BLaER1 (cell line): Measurements from ENCODE around the gene ZNF160.
"Not testable (repeated sequence)": the region's sequence is repeated elsewhere in the genome, so short reads cannot be mapped to it uniquely, and the experiment has no call there.

Experiments
- H3K27ac ChIP-seq: shearing (Covaris generic); formaldehyde crosslinking; 2 replicates; pipeline ENCODE4 v1.8.1; 2022
- H3K27me3 ChIP-seq: shearing (Covaris generic); formaldehyde crosslinking; 2 replicates; pipeline ENCODE4 v1.8.1; 2022
- H3K36me3 ChIP-seq: shearing (Covaris generic); formaldehyde crosslinking; 2 replicates; pipeline ENCODE4 v1.8.1; 2022
- H3K4me1 ChIP-seq: shearing (Covaris generic); formaldehyde crosslinking; 2 replicates; pipeline ENCODE4 v1.8.1; 2022
- H3K4me2 ChIP-seq: shearing (Covaris generic); formaldehyde crosslinking; 2 replicates; pipeline ENCODE4 v1.8.1; 2022
- H3K4me3 ChIP-seq: shearing (Covaris generic); formaldehyde crosslinking; 2 replicates; pipeline ENCODE4 v1.8.1; 2022
- H3K9ac ChIP-seq: shearing (Covaris generic); formaldehyde crosslinking; 2 replicates; pipeline ENCODE4 v1.8.1; 2022
- H3K9me3 ChIP-seq: shearing (Covaris generic); formaldehyde crosslinking; 2 replicates; pipeline ENCODE4 v1.8.1; 2022
- H4K20me1 ChIP-seq: shearing (Covaris generic); formaldehyde crosslinking; 2 replicates; pipeline ENCODE4 v1.8.1; 2022
- Cebpa-rat ChIP-seq: shearing (Covaris generic); IDR thresholded peaks from 2 replicates; pipeline ENCODE4 v1.8.1; 2022

ZNF160 gene

DNA sequence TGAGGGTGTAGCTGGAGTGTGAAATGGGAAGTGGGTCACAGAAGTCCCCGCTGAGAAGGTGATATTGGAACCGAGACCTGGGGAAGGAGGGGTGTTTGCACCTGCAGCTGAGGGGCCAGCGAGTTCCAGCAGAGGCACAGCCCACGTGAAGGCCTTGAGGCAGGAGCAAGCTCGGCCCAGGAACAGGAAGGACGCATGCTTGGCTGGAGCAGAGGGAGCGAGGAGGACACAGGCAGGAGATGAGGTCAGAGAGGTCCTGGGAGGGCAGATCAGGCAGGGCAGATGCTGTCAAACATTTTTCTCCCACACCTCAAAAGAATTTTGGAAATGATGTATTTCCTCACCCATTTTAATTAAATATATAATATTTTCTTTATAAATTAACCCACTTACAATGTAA, 20.2 kb upstream of the ZNF160 start:
- peaks cover 18% of the 10 kb centered on the region for H3K4me1 ChIP-seq
- H3K4me3 ChIP-seq = no peak overlapping the region
- H3K27me3 ChIP-seq = no peaks in the 10 kb centered on the region
- H3K9me3 ChIP-seq = 0 out of 2 replicates have a peak, but pooled peaks cover 8% of the 10 kb centered on the region
- H3K36me3 ChIP-seq = peaks cover 28% of the 10 kb centered on the region; the same call in 1 of the 2 replicates
- no peak overlapping the region; the same call in 1 of the 2 replicates for H3K4me2 ChIP-seq
- no peak overlapping the region for H3K27ac ChIP-seq
- no peak for TF ChIP-seq Cebpa-rat
- no peaks in the 10 kb centered on the region for H4K20me1 ChIP-seq
- H3K9ac ChIP-seq = no peak overlapping the region

DNA sequence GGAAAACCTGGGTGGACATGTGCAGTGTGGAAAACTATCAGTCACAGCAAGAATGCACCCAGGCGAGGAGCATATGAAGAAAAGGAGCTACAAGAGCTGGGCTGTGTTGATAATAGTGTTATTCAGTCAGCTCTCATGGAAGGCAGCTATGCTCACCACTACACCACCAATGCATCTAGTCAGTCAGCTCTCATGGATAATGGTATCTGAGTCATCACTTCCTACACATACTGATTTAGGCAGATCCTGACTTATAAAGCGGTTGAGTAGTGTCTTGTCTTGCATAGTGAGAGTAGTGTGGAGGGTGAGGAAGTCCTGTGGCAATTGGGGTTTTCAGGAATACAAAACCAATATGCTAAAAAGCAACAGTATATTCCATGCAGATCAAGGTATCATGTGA, 9.1 kb upstream of the ZNF160 start:
- Histone ChIP-seq H3K9me3 (peaks cover 34% of the 10 kb centered on the region), H3K9ac (no peak overlapping the region), H3K27ac (no peak overlapping the region), H3K4me2 (no peak overlapping the region), H3K36me3 (peaks cover 78% of the 10 kb centered on the region), H3K27me3 (no peaks in the 10 kb centered on the region), H3K4me1 (no peaks in the 10 kb centered on the region), H3K4me3 (no peak overlapping the region), H4K20me1 (no peaks in the 10 kb centered on the region)
- no peak for TF ChIP-seq Cebpa-rat

DNA sequence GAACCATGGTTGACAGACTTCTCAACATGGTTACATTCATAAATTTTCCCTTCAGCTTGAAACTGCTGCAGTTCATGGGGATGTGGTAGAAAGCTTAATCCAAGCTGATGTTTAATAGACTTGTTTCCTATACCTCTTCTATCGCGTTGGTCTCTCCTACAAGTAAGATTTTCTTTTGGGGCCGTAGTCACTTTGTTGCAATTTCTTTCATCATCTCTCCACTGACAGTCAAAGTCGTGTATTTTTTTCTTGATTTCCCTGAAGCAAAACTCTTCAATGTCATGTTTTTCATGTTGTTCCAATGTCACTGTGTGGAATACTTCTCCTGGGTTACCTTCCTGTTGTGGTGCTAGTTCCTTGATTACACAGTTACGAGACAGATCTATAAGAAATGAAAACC, 6.3 kb upstream of the ZNF160 start:
- Histone ChIP-seq H3K4me3 (no peak overlapping the region), H3K4me1 (peaks cover 2% of the 10 kb centered on the region; the same call in 1 of the 2 replicates), H3K9me3 (peaks cover 19% of the 10 kb centered on the region), H3K4me2 (no peak overlapping the region), H3K27ac (no peak overlapping the region), H3K9ac (no peak overlapping the region), H3K36me3 (peaks cover 50% of the 10 kb centered on the region), H4K20me1 (no peaks in the 10 kb centered on the region), H3K27me3 (no peaks in the 10 kb centered on the region)
- no peak for TF ChIP-seq Cebpa-rat

DNA sequence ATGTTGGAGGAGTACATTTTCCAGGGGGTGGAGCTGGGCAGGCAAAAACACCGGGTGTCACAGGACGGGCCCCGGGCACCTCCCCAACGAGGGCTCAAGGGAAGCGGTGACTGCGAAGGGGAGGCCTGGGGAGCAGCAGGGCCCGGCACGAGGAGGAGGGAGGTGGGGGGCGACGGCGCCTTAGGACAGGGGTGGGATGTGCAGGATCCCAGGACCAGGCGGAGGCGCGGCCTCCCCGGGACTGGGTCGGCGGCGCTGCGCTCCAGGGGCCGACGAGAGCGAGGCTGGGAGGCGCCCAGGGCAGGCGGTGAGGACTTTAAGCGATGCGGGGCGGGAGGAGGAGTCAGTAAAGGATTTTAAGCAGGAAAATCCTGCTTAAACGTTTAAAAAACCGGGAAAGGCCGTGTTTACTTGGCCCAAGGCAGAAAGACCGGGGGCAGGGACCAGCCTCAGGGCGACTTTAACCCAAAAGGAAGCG, 427 bp downstream of the ZNF160 start:
- Histone ChIP-seq H3K27me3 (no peaks in the 10 kb centered on the region), H3K4me3 (peak overlapping the region; percentile 79), H4K20me1 (peaks cover 48% of the 10 kb centered on the region), H3K27ac (peak overlapping the region; percentile 89), H3K9ac (peak overlapping the region; percentile 88), H3K36me3 (peaks cover 30% of the 10 kb centered on the region), H3K9me3 (no peaks in the 10 kb centered on the region), H3K4me1 (peaks cover 32% of the 10 kb centered on the region), H3K4me2 (peak overlapping the region; percentile 98)
- no peak for TF ChIP-seq Cebpa-rat

DNA sequence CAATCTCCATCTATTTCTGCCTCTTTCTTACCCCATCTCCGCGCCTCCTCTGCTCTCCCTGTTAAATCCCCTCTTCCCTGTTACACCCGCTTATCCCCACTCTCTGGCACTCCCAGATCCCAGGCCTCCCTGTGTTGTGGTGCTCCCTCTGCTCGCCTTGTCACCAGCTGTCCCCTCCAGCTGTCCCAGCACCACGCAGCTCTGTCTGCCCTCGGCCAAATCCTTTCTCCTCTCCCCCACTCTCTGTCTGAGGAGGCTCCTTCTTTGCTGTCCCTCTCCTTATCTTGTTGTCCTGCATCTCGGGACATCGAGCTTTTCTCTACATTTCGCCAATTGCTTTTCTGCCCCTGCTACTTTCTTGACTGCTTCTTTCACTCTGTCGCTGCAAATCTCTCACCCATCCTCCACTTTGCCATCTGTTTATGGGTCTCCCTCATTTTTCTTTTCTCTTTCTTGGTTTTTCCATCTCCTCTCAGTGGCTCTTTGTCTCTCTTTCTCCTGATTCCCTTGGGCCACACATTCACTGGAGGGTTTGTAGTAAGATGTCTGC, 941 bp downstream of the ZNF160 start:
- Histone ChIP-seq H3K4me1 (peaks cover 32% of the 10 kb centered on the region), H3K9me3 (no peaks in the 10 kb centered on the region), H4K20me1 (peaks cover 53% of the 10 kb centered on the region), H3K27ac (peak overlapping the region; percentile 89), H3K4me2 (peak overlapping the region; percentile 98), H3K4me3 (peak overlapping the region; percentile 79), H3K36me3 (peaks cover 36% of the 10 kb centered on the region), H3K9ac (peak overlapping the region; percentile 88), H3K27me3 (no peaks in the 10 kb centered on the region)
- no peak for TF ChIP-seq Cebpa-rat

DNA sequence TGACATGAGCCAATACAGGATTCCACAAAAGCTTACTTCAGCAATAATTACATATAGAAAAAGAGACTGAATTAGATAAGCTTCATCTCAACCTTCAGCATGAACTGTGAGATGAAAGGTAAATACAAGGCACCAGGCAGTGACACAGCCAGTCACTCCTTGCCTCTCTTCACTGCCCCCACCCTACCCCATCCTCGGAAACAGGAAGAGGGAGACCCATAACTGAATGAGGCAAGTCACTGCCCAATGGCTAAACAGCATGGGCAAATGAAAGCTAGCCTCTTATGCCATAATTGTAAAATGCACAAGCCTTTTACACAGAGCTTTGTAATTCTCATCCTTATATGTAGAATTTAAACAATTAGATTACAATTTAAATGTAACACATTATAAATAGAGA, 1.7 kb downstream of the ZNF160 start:
- Histone ChIP-seq H4K20me1 (peaks cover 55% of the 10 kb centered on the region), H3K4me2 (peak overlapping the region; percentile 98), H3K4me1 (peaks cover 32% of the 10 kb centered on the region), H3K27ac (no peak overlapping the region), H3K9me3 (no peaks in the 10 kb centered on the region), H3K4me3 (peak overlapping the region; percentile 79), H3K36me3 (peaks cover 36% of the 10 kb centered on the region), H3K27me3 (no peaks in the 10 kb centered on the region), H3K9ac (peak overlapping the region; percentile 88)
- TF ChIP-seq Cebpa-rat = no peak

DNA sequence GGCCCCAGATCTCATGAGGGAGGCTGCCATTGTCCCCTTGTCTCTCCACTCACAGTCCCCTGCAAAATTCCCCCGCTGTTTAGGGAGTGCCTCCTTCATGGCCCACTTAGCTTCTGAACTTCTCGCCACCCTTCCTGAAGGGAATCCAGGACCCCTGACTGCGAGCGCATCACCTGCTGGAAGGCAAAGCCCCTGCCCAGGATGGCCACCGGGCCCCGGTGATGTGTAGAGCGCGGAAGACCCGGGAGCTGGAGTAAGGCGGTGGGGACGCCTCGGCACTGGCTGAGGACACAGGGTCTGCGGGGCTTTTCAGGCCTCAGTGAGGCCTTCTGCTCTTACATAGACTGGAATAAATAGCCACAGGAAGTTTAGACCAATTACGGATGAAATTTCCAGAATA, 4.7 kb downstream of the ZNF160 start:
- not testable (repeated sequence) for H3K4me3 ChIP-seq, H3K9ac ChIP-seq, H3K9me3 ChIP-seq, H3K4me2 ChIP-seq, H3K27me3 ChIP-seq, H3K27ac ChIP-seq
- H4K20me1 ChIP-seq = peaks cover 79% of the 10 kb centered on the region
- peaks cover 22% of the 10 kb centered on the region for H3K4me1 ChIP-seq
- peaks cover 60% of the 10 kb centered on the region for H3K36me3 ChIP-seq

DNA sequence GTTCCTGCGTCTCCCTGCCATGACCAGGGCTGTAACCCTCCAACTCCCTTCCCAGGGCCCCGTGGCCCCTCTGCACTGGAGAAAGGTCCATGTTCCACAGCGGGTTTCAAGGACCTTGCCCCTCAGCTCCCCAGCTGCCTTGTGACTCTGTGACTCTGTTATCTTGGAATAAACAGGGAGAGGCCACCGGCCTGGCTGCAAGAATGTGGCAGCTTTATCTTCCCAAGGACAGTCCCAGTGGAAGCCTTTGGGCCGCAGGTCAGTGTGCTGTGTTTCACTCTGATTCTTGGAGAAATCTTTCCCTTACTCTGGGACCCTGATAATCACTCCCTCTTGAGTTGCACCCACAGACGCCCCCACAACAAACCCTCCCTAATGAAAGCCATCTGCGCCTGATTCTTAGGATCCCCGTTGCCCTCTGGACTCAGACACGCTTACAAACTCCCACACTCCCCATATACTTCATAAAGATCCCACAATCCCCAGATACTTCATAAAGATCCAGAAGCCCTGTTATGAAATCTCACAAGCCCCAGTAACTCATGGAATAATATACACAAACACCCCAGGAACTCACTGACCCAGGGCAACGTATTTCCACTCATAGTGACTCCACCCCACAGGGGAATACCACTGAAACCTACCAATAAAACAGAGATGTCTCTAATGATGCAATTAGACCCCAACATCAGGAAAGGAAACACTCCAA, 6.1 kb downstream of the ZNF160 start:
- H3K9ac ChIP-seq, H3K27ac ChIP-seq, H3K4me2 ChIP-seq, H3K4me3 ChIP-seq, H3K27me3 ChIP-seq, H3K9me3 ChIP-seq: not testable (repeated sequence)
- Histone ChIP-seq H3K36me3 (peaks cover 74% of the 10 kb centered on the region), H4K20me1 (peaks cover 87% of the 10 kb centered on the region), H3K4me1 (peaks cover 18% of the 10 kb centered on the region)

DNA sequence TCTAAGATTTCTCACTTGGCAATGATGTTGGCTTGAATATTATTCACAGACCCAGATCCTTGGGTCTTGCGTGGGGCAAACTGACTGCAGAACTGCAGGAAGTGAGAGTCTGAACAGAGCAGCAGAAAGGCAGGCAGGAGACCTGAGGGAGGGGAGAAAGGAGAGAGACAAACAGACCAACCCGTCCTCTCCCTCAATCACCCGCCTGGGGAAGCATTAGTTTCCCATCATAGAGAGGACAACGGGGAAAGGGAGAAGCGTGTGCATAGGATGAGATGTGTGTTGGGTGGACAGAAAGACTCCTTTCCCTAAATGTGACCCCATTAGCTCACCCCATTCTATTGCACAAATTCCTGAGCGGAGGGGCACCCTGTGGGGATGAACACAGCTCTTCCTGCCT, 6.6 kb downstream of the ZNF160 start:
- not testable (repeated sequence) for H3K9ac ChIP-seq, H3K27ac ChIP-seq, H3K4me2 ChIP-seq, H3K9me3 ChIP-seq, H3K4me3 ChIP-seq, H3K27me3 ChIP-seq
- H3K36me3 ChIP-seq = peaks cover 79% of the 10 kb centered on the region
- peaks cover 12% of the 10 kb centered on the region for H3K4me1 ChIP-seq
- H4K20me1 ChIP-seq = peaks cover 86% of the 10 kb centered on the region

DNA sequence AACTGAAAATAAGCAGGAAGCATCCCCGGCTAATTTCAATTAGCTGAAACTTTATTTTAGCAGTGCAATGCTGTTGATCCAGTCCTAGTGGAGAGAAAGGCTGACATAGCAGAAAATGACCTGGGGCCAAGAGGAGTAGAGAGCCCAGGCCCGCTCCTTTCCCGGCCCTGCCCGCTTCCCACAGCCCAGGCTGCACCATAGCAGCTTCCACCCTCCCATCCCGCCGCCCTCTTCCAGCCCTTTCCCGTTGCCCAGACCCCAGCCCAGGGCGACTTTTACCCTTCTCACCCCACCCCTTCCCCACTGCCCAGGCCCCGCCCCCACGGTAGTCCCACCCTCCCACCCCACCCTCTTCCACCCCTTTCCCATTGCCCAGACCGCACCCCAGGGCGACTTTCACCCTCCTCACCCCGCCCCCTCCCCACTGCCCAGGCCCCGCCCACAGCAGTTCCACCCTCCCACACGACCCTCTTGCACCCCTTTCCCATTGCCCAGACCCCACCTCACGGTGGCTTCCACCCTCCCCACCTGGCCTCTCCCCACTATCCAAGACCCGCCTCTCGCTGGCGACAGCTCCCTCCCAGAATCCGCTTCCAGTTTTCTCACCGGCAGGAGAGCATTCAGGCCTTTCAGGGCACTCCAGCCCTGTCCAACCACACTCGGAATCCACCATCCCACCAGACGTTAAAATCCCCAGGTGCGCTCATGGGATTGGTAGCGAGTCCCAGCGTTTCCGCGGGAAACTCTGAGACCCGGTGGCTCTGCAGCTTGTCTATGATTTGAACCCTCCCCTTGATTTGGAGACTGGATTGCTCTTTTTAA, 8.3 kb downstream of the ZNF160 start:
- Histone ChIP-seq H3K4me3 (no peak overlapping the region), H4K20me1 (peaks cover 72% of the 10 kb centered on the region), H3K36me3 (peaks cover 87% of the 10 kb centered on the region), H3K27me3 (no peaks in the 10 kb centered on the region), H3K27ac (no peak overlapping the region), H3K4me2 (no peak overlapping the region), H3K9ac (no peak overlapping the region), H3K9me3 (no peaks in the 10 kb centered on the region), H3K4me1 (no peaks in the 10 kb centered on the region)
- TF ChIP-seq Cebpa-rat = no peak
